ENCODE measurements around the gene GIMAP5.
"Not testable (repeated sequence)": the region's sequence is repeated elsewhere in the genome, so short reads cannot be mapped to it uniquely, and the experiment has no call there.

GIMAP5 gene

GRCh38 chr7:150759479-150759878 lies 22.3 kb downstream of the GIMAP5 start:
- H3K4me1 ChIP-seq (ENCODE audit: control insufficient read depth in 1 of 2, insufficient read depth in 2 of 2, low read length in 2 of 2) = peaks cover 0 to 2% of the 10 kb centered on the region in 2 donors
- no peaks in the 10 kb centered on the region for H3K27me3 ChIP-seq (ENCODE audit: control insufficient read depth in 1 of 2, insufficient read depth in 2 of 2, low read length in 2 of 2)
- no peaks in the 10 kb centered on the region for H3K36me3 ChIP-seq (ENCODE audit: control insufficient read depth in 1 of 2, insufficient read depth in 2 of 2, low read length in 2 of 2)
- no peak overlapping the region for H3K27ac ChIP-seq (ENCODE audit: low read depth, low read length)
- no peaks in the 10 kb centered on the region for H3K9me3 ChIP-seq (ENCODE audit: control insufficient read depth in 1 of 2, low read length in 2 of 2)
- no peak overlapping the region for H3K9ac ChIP-seq (ENCODE audit: low read depth in 1 of 2, low read length in 2 of 2)
- no peak overlapping the region for H3K4me3 ChIP-seq (ENCODE audit: low read depth in 1 of 2, low read length in 2 of 2)

- Histone ChIP-seq H3K9me3 (ENCODE audit: control insufficient read depth in 1 of 2, low read length in 2 of 2) (no peaks in the 10 kb centered on the region), H3K9ac (ENCODE audit: low read depth in 1 of 2, low read length in 2 of 2) (no peak overlapping the region), H3K36me3 (ENCODE audit: control insufficient read depth in 1 of 2, insufficient read depth in 2 of 2, low read length in 2 of 2) (no peaks in the 10 kb centered on the region), H3K27me3 (ENCODE audit: control insufficient read depth in 1 of 2, insufficient read depth in 2 of 2, low read length in 2 of 2) (no peaks in the 10 kb centered on the region), H3K4me1 (ENCODE audit: control insufficient read depth in 1 of 2, insufficient read depth in 2 of 2, low read length in 2 of 2) (no peaks in the 10 kb centered on the region), H3K4me3 (ENCODE audit: low read depth in 1 of 2, low read length in 2 of 2) (no peak overlapping the region), H3K27ac (ENCODE audit: low read depth, low read length) (no peak overlapping the region)
These were observed 29.1 kb downstream of the GIMAP5 start for GRCh38 chr7:150766334-150766709.

DNA sequence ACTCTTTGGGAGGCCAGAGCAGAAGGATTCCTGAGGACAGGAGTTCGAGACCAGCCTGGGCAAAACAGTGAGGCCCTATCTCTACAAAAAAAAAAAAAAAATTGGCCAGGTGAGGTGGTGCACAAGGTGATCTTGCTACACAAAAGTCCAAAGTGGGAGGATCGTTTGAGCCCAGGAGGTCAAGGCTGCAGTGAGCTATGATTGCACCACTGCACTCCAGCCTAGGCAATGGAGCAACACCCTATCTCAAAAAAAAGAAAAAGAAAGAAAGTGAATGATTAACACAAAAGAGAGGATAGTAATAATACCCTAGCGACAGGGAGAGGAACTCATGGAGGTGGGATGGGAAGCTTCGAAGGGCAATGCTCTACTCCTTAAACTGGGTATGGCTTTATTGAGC lies 32.5 kb downstream of the GIMAP5 start:
- Histone ChIP-seq H3K4me3 (ENCODE audit: low read depth in 1 of 2, low read length in 2 of 2) (no peak overlapping the region), H3K4me1 (ENCODE audit: control insufficient read depth in 1 of 2, insufficient read depth in 2 of 2, low read length in 2 of 2) (no peaks in the 10 kb centered on the region), H3K9ac (ENCODE audit: low read depth in 1 of 2, low read length in 2 of 2) (no peak overlapping the region), H3K27ac (ENCODE audit: low read depth, low read length) (no peak overlapping the region), H3K27me3 (ENCODE audit: control insufficient read depth in 1 of 2, insufficient read depth in 2 of 2, low read length in 2 of 2) (no peaks in the 10 kb centered on the region), H3K36me3 (ENCODE audit: control insufficient read depth in 1 of 2, insufficient read depth in 2 of 2, low read length in 2 of 2) (no peaks in the 10 kb centered on the region), H3K9me3 (ENCODE audit: control insufficient read depth in 1 of 2, low read length in 2 of 2) (no peaks in the 10 kb centered on the region)

GRCh38 chr7:150774131-150774530 lies 36.9 kb downstream of the GIMAP5 start:
- H3K27me3 ChIP-seq (ENCODE audit: control insufficient read depth in 1 of 2, insufficient read depth in 2 of 2, low read length in 2 of 2); H3K4me3 ChIP-seq (ENCODE audit: low read depth in 1 of 2, low read length in 2 of 2); H3K9ac ChIP-seq (ENCODE audit: low read depth in 1 of 2, low read length in 2 of 2); H3K9me3 ChIP-seq (ENCODE audit: control insufficient read depth in 1 of 2, low read length in 2 of 2); H3K36me3 ChIP-seq (ENCODE audit: control insufficient read depth in 1 of 2, insufficient read depth in 2 of 2, low read length in 2 of 2); H3K27ac ChIP-seq (ENCODE audit: low read depth, low read length); H3K4me1 ChIP-seq (ENCODE audit: control insufficient read depth in 1 of 2, insufficient read depth in 2 of 2, low read length in 2 of 2): not testable (repeated sequence)

DNA sequence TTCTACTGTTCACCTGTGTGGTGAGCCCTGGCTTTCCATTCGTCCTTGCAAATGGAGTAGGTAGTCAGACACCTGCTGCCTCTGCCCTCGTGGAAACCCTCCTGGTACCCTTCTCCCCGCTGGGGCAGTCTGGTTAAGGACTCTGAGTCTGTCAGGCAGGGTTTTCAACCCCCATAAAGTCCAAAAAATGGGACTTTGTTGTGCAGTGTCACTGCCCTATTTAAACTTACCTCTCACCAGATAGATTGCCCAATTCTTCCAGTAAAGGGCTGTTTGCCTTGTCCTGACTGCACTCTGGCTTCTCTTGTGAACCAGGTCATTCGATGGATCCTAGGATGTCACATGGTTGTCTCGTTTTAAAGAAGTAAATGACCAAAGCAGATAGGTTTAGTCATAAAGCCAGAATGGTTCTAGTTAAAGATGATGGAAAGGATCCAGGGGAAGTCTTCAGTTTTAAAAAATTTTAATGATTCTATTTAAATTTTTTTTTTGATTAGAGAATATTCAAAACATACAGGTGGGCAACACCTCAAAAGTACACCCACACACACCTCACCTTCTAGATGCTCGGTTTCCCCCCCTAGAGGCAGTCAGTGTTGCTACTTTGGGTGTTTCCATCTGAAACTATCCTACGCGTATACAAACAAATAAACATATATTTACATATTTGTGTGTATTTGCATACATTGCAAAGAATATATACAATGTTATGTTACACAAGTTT lies 41.0 kb downstream of the GIMAP5 start:
- H3K36me3 ChIP-seq (ENCODE audit: control insufficient read depth in 1 of 2, insufficient read depth in 2 of 2, low read length in 2 of 2) = no peaks in the 10 kb centered on the region
- H3K4me1 ChIP-seq (ENCODE audit: control insufficient read depth in 1 of 2, insufficient read depth in 2 of 2, low read length in 2 of 2) = peaks cover 10 to 22% of the 10 kb centered on the region in 2 donors
- no peak overlapping the region for H3K4me3 ChIP-seq (ENCODE audit: low read depth in 1 of 2, low read length in 2 of 2)
- H3K9me3 ChIP-seq (ENCODE audit: control insufficient read depth in 1 of 2, low read length in 2 of 2) = no peaks in the 10 kb centered on the region
- no peaks in the 10 kb centered on the region for H3K27me3 ChIP-seq (ENCODE audit: control insufficient read depth in 1 of 2, insufficient read depth in 2 of 2, low read length in 2 of 2)
- no peak overlapping the region for H3K9ac ChIP-seq (ENCODE audit: low read depth in 1 of 2, low read length in 2 of 2)
- H3K27ac ChIP-seq (ENCODE audit: low read depth, low read length) = no peak overlapping the region

GRCh38 chr7:150778738-150779301 lies 41.6 kb downstream of the GIMAP5 start:
- no peaks in the 10 kb centered on the region for H3K9me3 ChIP-seq (ENCODE audit: control insufficient read depth in 1 of 2, low read length in 2 of 2)
- H3K27me3 ChIP-seq (ENCODE audit: control insufficient read depth in 1 of 2, insufficient read depth in 2 of 2, low read length in 2 of 2) = no peaks in the 10 kb centered on the region
- H3K36me3 ChIP-seq (ENCODE audit: control insufficient read depth in 1 of 2, insufficient read depth in 2 of 2, low read length in 2 of 2) = no peaks in the 10 kb centered on the region
- peak overlapping the region in 1 of 2 donors; percentile 2 for H3K9ac ChIP-seq (ENCODE audit: low read depth in 1 of 2, low read length in 2 of 2)
- H3K4me3 ChIP-seq (ENCODE audit: low read depth in 1 of 2, low read length in 2 of 2) = no peak overlapping the region
- no peak overlapping the region for H3K27ac ChIP-seq (ENCODE audit: low read depth, low read length)
- peaks cover 11 to 24% of the 10 kb centered on the region in 2 donors for H3K4me1 ChIP-seq (ENCODE audit: control insufficient read depth in 1 of 2, insufficient read depth in 2 of 2, low read length in 2 of 2)

- Histone ChIP-seq H3K9me3 (ENCODE audit: control insufficient read depth in 1 of 2, low read length in 2 of 2) (no peaks in the 10 kb centered on the region), H3K4me1 (ENCODE audit: control insufficient read depth in 1 of 2, insufficient read depth in 2 of 2, low read length in 2 of 2) (peaks cover 25 to 37% of the 10 kb centered on the region in 2 donors), H3K36me3 (ENCODE audit: control insufficient read depth in 1 of 2, insufficient read depth in 2 of 2, low read length in 2 of 2) (no peaks in the 10 kb centered on the region), H3K4me3 (ENCODE audit: low read depth in 1 of 2, low read length in 2 of 2) (no peak overlapping the region), H3K9ac (ENCODE audit: low read depth in 1 of 2, low read length in 2 of 2) (no peak overlapping the region), H3K27ac (ENCODE audit: low read depth, low read length) (no peak overlapping the region), H3K27me3 (ENCODE audit: control insufficient read depth in 1 of 2, insufficient read depth in 2 of 2, low read length in 2 of 2) (no peaks in the 10 kb centered on the region)
These were observed 43.1 kb downstream of the GIMAP5 start for GRCh38 chr7:150780292-150780691.

DNA sequence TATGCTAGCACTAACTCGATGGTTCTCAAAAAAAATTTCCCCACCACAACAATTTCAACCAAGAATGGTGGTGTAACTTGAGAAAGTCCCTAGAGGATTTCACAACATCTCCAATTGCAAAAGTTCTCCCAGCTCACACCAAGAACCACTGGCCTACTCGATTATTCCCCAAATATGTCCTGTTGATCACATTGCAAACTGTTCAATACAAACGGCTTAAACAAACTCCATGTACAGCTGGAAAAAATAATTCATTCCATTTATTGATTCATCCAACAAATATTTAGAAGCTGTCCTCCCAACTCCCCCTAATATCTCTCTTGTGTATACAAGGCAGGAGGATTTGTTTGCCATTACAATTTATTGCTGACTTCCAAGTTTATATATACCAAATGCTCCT lies 43.9 kb downstream of the GIMAP5 start:
- H3K4me1 ChIP-seq (ENCODE audit: control insufficient read depth in 1 of 2, insufficient read depth in 2 of 2, low read length in 2 of 2) = peaks cover 33 to 43% of the 10 kb centered on the region in 2 donors
- no peak overlapping the region for H3K9ac ChIP-seq (ENCODE audit: low read depth in 1 of 2, low read length in 2 of 2)
- no peak overlapping the region for H3K27ac ChIP-seq (ENCODE audit: low read depth, low read length)
- no peak overlapping the region for H3K4me3 ChIP-seq (ENCODE audit: low read depth in 1 of 2, low read length in 2 of 2)
- no peaks in the 10 kb centered on the region for H3K36me3 ChIP-seq (ENCODE audit: control insufficient read depth in 1 of 2, insufficient read depth in 2 of 2, low read length in 2 of 2)
- H3K9me3 ChIP-seq (ENCODE audit: control insufficient read depth in 1 of 2, low read length in 2 of 2) = no peaks in the 10 kb centered on the region
- no peaks in the 10 kb centered on the region for H3K27me3 ChIP-seq (ENCODE audit: control insufficient read depth in 1 of 2, insufficient read depth in 2 of 2, low read length in 2 of 2)

DNA sequence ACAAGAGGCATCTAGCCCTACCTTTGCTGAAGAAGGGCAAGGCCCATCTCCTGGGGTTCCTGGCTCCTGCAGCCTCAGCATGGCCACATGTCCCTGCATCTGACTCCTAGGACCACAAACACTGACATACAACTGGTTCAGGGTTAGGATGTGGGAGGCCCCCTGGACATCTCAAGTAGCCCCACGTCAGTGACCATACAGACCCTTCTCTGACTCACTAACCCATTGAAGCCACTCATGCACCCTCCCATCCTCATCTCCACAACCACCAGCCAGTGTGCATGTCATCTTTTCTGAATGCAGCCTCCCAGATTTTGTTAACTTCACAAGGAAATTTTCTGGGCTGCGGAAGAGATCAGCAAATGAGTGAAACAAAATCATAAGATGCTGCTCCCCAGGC lies 44.7 kb downstream of the GIMAP5 start:
- H3K4me1 ChIP-seq (ENCODE audit: control insufficient read depth in 1 of 2, insufficient read depth in 2 of 2, low read length in 2 of 2) = peaks cover 38 to 44% of the 10 kb centered on the region in 2 donors
- H3K4me3 ChIP-seq (ENCODE audit: low read depth in 1 of 2, low read length in 2 of 2) = no peak overlapping the region
- no peaks in the 10 kb centered on the region for H3K9me3 ChIP-seq (ENCODE audit: control insufficient read depth in 1 of 2, low read length in 2 of 2)
- no peak overlapping the region for H3K9ac ChIP-seq (ENCODE audit: low read depth in 1 of 2, low read length in 2 of 2)
- peak overlapping the region; percentile 50 for H3K27ac ChIP-seq (ENCODE audit: low read depth, low read length)
- H3K27me3 ChIP-seq (ENCODE audit: control insufficient read depth in 1 of 2, insufficient read depth in 2 of 2, low read length in 2 of 2) = no peaks in the 10 kb centered on the region
- no peaks in the 10 kb centered on the region for H3K36me3 ChIP-seq (ENCODE audit: control insufficient read depth in 1 of 2, insufficient read depth in 2 of 2, low read length in 2 of 2)

GRCh38 chr7:150784120-150784736 lies 47.0 kb downstream of the GIMAP5 start:
- Histone ChIP-seq H3K27me3 (ENCODE audit: control insufficient read depth in 1 of 2, insufficient read depth in 2 of 2, low read length in 2 of 2) (no peaks in the 10 kb centered on the region), H3K9me3 (ENCODE audit: control insufficient read depth in 1 of 2, low read length in 2 of 2) (no peaks in the 10 kb centered on the region), H3K9ac (ENCODE audit: low read depth in 1 of 2, low read length in 2 of 2) (peak overlapping the region; percentile 20 to 56), H3K4me1 (ENCODE audit: control insufficient read depth in 1 of 2, insufficient read depth in 2 of 2, low read length in 2 of 2) (peaks cover 58 to 64% of the 10 kb centered on the region in 2 donors), H3K27ac (ENCODE audit: low read depth, low read length) (peak overlapping the region; percentile 59), H3K4me3 (ENCODE audit: low read depth in 1 of 2, low read length in 2 of 2) (peak overlapping the region in 1 of 2 donors; percentile 37), H3K36me3 (ENCODE audit: control insufficient read depth in 1 of 2, insufficient read depth in 2 of 2, low read length in 2 of 2) (peaks cover 0 to 4% of the 10 kb centered on the region in 2 donors)

Measured in duodenal mucosa (tissue), 2 donors.